Activated naive CD4-positive, alpha-beta T cell treated with anti-CD3 and anti-CD28 coated beads, Interleukin-2, amount 10 ng/mL, durations not matched to agents 7 days and 5 days (primary cell): Measurements from ENCODE around the gene WDR45.
A peak's percentile ranks its signal among the peaks of the same experiment; 100 is the strongest.

ENCODE experiments used
- CTCF ChIA-PET: fragments of 350-600 bp; sonication (Branson Sonifier 250); formaldehyde crosslinking; loops from one replicate; lab custom pipeline; 2021; ENCODE audit warnings: antibody characterized with exemption; lab: Charles Lee
- DNase-seq: peaks from one replicate; pipeline ENCODE4 v3.0.0-alpha.2; 2020
- H3K27ac Mint-ChIP-seq: one replicate; pipeline ENCODE4 v1.8.0; 2021; ENCODE audit warnings: mild to moderate bottlenecking, moderate library complexity, mixed read lengths
- H3K27me3 Mint-ChIP-seq: one replicate; pipeline ENCODE4 v1.8.0; 2021; ENCODE audit warnings: mild to moderate bottlenecking, mixed read lengths
- H3K36me3 Mint-ChIP-seq: one replicate; pipeline ENCODE4 v1.8.0; 2021; ENCODE audit warnings: mixed read lengths
- H3K4me1 Mint-ChIP-seq: one replicate; pipeline ENCODE4 v1.8.0; 2021; ENCODE audit warnings: mixed read lengths
- H3K4me3 Mint-ChIP-seq: one replicate; pipeline ENCODE4 v1.8.0; 2021; ENCODE audit warnings: mild to moderate bottlenecking, moderate library complexity, mixed read lengths
- H3K9me3 Mint-ChIP-seq: one replicate; pipeline ENCODE4 v1.8.0; 2021; ENCODE audit warnings: mixed read lengths

The WDR45 gene

DNA sequence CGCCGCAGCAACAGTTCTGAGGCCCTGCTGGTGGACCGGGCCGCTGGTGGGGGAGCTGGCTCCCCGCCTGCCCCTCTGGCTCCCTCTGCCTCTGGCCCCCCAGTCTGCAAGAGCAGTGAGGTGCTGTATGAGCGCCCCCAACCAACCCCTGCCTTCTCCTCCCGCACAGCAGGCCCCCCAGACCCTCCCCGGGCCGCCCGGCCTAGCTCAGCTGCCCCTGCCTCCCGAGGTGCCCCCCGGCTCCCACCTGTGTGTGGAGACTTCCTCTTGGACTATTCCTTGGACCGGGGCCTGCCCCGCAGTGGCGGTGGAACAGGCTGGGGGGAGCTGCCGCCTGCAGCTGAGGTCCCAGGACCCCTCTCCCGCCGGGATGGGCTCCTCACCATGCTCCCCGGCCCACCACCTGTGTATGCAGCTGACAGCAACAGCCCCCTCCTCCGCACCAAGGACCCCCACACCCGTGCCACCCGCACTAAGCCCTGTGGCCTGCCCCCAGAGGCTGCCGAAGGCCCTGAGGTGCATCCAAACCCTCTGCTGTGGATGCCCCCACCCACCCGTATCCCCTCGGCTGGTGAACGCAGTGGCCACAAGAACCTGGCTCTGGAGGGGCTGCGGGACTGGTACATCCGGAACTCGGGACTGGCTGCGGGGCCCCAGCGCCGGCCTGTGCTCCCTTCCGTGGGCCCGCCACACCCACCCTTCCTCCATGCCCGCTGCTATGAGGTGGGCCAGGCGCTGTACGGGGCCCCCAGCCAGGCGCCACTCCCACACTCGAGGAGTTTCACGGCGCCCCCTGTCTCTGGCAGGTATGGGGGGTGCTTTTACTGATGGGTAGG, 12.2 kb downstream of the WDR45 start:
- CTCF ChIA-PET, result no interaction called here
- H3K4me3 Mint-ChIP-seq, result no peak overlapping the region
- H3K27ac Mint-ChIP-seq, result no peak overlapping the region
- H3K36me3 Mint-ChIP-seq, result peaks cover 6% of the 10 kb centered on the region
- H3K4me1 Mint-ChIP-seq, result peaks cover 2% of the 10 kb centered on the region
- no peaks in the 10 kb centered on the region for H3K27me3 Mint-ChIP-seq
- DNase-seq, result no peak
- H3K9me3 Mint-ChIP-seq, result no peaks in the 10 kb centered on the region

DNA sequence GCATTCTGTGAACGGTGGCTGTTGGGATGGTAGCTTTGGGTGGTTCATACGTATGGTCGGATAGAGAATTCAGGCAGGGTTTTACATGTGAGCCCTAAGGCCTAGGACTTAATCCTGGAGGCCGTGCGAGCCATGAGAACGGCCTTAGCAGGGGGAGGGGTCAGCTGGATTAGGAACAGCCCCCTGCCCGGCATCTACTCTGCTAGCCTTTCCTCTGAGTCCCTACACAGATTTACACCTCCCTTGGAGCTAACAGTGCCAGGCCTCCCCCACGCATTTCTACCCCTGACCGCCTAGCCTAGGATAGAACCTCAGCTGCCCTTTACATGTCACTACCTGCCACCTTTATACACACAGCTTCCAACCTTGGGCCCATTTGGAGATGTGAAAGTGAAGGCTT, 13.0 kb downstream of the WDR45 start:
- H3K27ac Mint-ChIP-seq, result no peak overlapping the region
- no peak overlapping the region for H3K4me3 Mint-ChIP-seq
- CTCF ChIA-PET, result no interaction called here
- H3K4me1 Mint-ChIP-seq, result no peaks in the 10 kb centered on the region
- peaks cover 6% of the 10 kb centered on the region for H3K36me3 Mint-ChIP-seq
- no peaks in the 10 kb centered on the region for H3K9me3 Mint-ChIP-seq
- no peak for DNase-seq
- H3K27me3 Mint-ChIP-seq, result no peaks in the 10 kb centered on the region

GRCh38 chrX:49066278-49066677, 13.4 kb downstream of the WDR45 start:
- no peak for DNase-seq
- Mint-ChIP-seq H3K4me1 (no peaks in the 10 kb centered on the region), H3K27ac (no peak overlapping the region), H3K36me3 (peaks cover 3% of the 10 kb centered on the region), H3K27me3 (no peaks in the 10 kb centered on the region), H3K9me3 (no peaks in the 10 kb centered on the region), H3K4me3 (no peak overlapping the region)
- CTCF ChIA-PET, result no interaction called here

DNA sequence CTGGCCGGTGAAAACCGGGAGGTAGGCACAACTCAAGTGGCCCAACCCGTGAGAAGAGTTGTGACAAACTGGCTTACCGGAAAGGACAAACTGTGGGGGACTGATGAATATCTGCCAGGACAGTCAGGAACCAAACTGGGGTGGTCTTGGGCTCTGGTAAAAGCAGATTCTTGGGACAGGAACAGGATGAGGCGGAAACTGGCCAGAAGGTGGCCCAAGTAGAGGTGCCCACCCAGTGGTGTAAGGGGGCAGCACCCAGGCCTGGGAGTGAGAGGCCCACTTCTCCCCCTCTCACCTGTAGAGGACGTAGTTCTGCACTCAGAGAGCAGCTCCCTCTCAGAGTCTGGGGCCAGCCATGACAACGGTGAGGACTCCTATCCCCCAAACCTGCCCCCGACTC, 15.0 kb downstream of the WDR45 start:
- Mint-ChIP-seq H3K9me3 (no peaks in the 10 kb centered on the region), H3K4me3 (no peak overlapping the region), H3K27me3 (no peaks in the 10 kb centered on the region), H3K27ac (no peak overlapping the region), H3K36me3 (no peaks in the 10 kb centered on the region), H3K4me1 (no peaks in the 10 kb centered on the region)
- DNase-seq, result no peak
- CTCF ChIA-PET, result no interaction called here

DNA sequence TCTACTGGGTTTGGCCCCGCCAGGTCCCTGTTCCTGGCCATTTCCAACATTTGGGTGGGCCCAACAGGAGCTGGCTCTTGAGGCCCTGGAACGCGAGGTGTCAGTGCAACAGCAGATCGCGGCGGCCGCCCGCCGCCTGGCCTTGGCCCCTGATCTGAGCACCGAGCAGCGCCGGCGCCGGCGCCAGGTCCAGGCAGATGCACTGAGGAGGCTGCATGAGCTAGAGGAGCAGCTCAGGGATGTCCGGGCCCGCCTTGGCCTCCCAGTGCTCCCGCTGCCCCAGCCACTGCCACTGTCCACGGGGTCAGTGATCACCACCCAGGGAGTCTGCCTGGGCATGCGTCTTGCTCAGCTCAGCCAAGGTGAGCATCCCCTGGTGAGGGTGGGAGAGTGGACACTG, 15.4 kb downstream of the WDR45 start:
- Mint-ChIP-seq H3K27ac (no peak overlapping the region), H3K36me3 (no peaks in the 10 kb centered on the region), H3K27me3 (no peaks in the 10 kb centered on the region), H3K4me1 (no peaks in the 10 kb centered on the region), H3K4me3 (no peak overlapping the region), H3K9me3 (no peaks in the 10 kb centered on the region)
- no peak for DNase-seq
- CTCF ChIA-PET, result no interaction called here

GRCh38 chrX:49063715-49064114, 16.0 kb downstream of the WDR45 start:
- CTCF ChIA-PET, result no interaction called here
- Mint-ChIP-seq H3K27ac (no peak overlapping the region), H3K36me3 (no peaks in the 10 kb centered on the region), H3K27me3 (no peaks in the 10 kb centered on the region), H3K4me1 (no peaks in the 10 kb centered on the region), H3K4me3 (no peak overlapping the region), H3K9me3 (no peaks in the 10 kb centered on the region)
- DNase-seq, result no peak

- Mint-ChIP-seq H3K27me3 (no peaks in the 10 kb centered on the region), H3K4me3 (no peak overlapping the region), H3K27ac (no peak overlapping the region), H3K36me3 (no peaks in the 10 kb centered on the region), H3K4me1 (no peaks in the 10 kb centered on the region), H3K9me3 (no peaks in the 10 kb centered on the region)
- no peak for DNase-seq
- CTCF ChIA-PET, result no interaction called here
Measured at GRCh38 chrX:49061916-49062315, 17.8 kb downstream of the WDR45 start.

DNA sequence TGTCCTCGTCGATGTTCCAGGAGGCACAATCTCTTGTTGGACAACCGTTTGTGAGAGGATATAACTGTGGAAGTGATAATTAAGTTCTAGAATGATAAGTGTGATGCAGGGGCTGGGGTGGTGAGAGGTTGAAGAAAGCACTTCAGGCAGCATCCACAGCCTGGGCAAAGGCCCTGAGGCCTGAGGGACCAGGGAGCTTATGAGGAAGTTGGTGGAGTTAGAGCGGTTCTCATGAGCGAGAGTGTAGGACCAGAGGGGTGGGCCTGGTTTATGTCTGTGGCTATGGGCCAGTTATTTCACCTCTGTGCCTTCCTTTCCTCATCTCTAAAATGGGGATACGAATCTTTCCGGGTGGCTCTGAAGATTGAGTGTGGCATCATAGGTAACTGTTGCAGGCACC, 18.2 kb downstream of the WDR45 start:
- Mint-ChIP-seq H3K27me3 (no peaks in the 10 kb centered on the region), H3K4me1 (no peaks in the 10 kb centered on the region), H3K4me3 (no peak overlapping the region), H3K9me3 (no peaks in the 10 kb centered on the region), H3K27ac (no peak overlapping the region), H3K36me3 (no peaks in the 10 kb centered on the region)
- no peak for DNase-seq
- CTCF ChIA-PET, result no interaction called here

- Mint-ChIP-seq H3K4me1 (no peaks in the 10 kb centered on the region), H3K4me3 (no peak overlapping the region), H3K27ac (no peak overlapping the region), H3K36me3 (no peaks in the 10 kb centered on the region), H3K27me3 (no peaks in the 10 kb centered on the region), H3K9me3 (no peaks in the 10 kb centered on the region)
- DNase-seq, result no peak
- CTCF ChIA-PET, result no interaction called here
Measured at GRCh38 chrX:49060914-49061313, 18.8 kb downstream of the WDR45 start.

DNA sequence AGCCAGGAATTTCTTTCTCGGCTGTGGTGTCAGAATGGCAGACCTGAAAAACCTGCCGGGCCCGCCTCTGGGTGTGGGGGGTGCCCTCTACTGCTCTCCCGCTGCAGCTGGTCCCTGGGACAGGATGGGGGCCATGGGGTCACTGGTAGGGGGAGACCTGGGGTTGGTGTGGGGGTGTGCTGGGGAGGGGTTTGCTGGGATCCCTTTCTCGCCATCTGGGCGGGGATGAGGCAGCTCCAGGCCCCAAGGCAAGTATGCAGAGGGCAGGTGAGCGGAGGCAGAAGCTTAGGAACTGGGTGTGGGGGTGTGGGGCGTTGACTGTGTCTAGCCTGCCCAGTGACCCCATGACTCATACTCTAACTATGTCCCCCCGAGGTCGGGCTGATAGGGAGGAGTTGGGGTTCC, 20.0 kb downstream of the WDR45 start:
- Mint-ChIP-seq H3K27me3 (no peaks in the 10 kb centered on the region), H3K36me3 (no peaks in the 10 kb centered on the region), H3K9me3 (no peaks in the 10 kb centered on the region), H3K4me1 (peaks cover 7% of the 10 kb centered on the region), H3K27ac (no peak overlapping the region), H3K4me3 (no peak overlapping the region)
- CTCF ChIA-PET, result no interaction called here
- no peak for DNase-seq

DNA sequence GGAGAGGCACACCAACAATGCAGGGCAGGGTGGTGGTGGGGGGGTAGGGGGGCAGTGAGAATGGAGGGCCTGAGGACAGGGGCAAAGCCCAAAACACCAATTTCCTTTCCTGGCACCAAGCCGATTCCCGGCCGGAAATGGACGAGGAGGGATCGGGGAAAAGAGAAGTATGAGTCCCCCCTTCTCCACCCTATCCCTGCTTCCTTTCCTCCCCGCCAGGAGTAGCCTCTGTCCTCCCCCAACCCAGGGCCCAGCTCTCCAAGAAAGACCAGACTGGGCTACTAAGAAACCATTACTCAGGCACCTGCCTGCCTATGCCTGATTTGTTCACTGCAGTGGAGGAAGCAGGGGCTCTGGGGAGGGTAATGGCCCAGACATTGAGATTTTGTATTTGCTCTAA, 20.5 kb downstream of the WDR45 start:
- CTCF ChIA-PET, result no interaction called here
- H3K27ac Mint-ChIP-seq, result no peak overlapping the region
- H3K9me3 Mint-ChIP-seq, result no peaks in the 10 kb centered on the region
- H3K4me3 Mint-ChIP-seq, result no peak overlapping the region
- DNase-seq, result no peak
- H3K36me3 Mint-ChIP-seq, result no peaks in the 10 kb centered on the region
- peaks cover 12% of the 10 kb centered on the region for H3K4me1 Mint-ChIP-seq
- no peaks in the 10 kb centered on the region for H3K27me3 Mint-ChIP-seq

DNA sequence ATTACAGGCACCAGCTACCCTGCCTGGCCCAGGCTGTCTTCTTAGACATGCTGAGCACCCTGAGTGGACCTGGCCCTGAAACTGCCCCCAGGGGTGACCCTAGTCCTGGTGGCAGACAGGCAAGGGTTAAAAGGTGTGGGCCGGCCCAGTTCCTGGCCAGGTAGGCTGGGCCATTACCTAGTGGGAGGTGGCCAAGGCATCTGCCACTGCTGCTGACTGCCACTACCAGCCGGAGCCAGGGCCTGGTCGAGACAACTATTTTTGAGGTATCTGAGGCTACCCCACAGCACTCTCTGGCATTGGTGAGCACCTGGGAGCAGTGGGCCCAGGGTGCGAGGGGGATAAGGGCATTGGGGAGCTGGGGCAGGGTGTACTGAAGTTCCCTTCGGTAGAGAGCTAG, 20.9 kb downstream of the WDR45 start, which contains the start of gene CCDC120:
Gene CCDC120, plus strand, starts transcription at position 206 of the 400 bp plus-strand sequence. CDS start 3,043 bp downstream, outside the sequence.
- DNase-seq, result no peak
- CTCF ChIA-PET, result no interaction called here
- Mint-ChIP-seq H3K4me3 (no peak within 1 kb of the TSS), H3K4me1 (peaks cover 16% of the 10 kb centered on the region), H3K36me3 (no peaks in the 10 kb centered on the region), H3K27ac (no peak within 1 kb of the TSS), H3K9me3 (no peaks in the 10 kb centered on the region), H3K27me3 (no peaks in the 10 kb centered on the region)

GRCh38 chrX:49054073-49054762, 25.5 kb downstream of the WDR45 start:
- Mint-ChIP-seq H3K4me1 (peaks cover 27% of the 10 kb centered on the region), H3K27me3 (peaks cover 6% of the 10 kb centered on the region), H3K27ac (peak overlapping the region; percentile 80), H3K36me3 (peaks cover 8% of the 10 kb centered on the region), H3K4me3 (peak overlapping the region; percentile 77), H3K9me3 (no peaks in the 10 kb centered on the region)
- CTCF ChIA-PET, result no interaction called here
- no peak for DNase-seq

DNA sequence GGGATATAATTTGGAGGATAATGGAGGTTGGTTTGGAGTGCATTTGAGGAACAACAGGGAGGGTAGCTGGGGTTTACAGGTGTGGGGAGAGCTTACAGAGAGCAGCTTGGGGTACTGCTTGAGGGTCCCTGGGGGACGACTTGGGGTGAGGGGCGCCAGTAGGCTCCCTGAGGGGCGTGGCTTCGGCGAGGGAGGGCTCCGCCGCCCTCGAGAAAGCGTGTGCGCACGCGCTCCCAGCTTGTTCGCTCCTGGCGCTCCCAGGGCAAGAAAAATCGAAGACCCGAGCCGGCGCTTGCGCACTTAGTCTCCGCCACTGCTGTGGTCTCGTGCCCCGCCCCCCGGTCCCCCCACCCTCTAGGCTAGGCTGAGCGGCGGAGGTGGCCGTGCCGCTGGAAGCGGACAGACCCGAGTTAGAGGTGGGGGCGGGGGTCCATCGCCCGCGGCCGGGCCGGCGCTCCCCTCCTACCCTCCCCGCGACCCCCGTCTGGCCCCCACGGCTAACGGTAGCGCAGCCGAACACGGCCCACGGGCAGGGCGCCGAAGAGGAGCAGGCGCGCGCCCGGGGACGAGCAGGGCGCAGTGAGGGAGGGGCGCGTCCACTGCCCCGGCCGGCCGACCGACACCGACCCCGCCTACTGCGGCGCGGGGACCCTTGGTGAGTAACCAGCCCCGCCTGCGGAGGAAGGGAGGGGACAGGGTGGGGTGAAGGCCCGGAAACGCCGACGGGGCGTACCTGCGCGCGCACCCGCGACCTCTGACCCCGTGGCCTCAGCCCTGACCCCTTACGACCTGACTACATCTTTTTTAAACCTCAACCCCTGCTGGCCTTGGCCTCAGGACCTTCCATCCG, 26.2 kb downstream of the WDR45 start:
- Mint-ChIP-seq H3K9me3 (no peaks in the 10 kb centered on the region), H3K4me1 (peaks cover 27% of the 10 kb centered on the region), H3K27me3 (peaks cover 6% of the 10 kb centered on the region), H3K27ac (peak overlapping the region; percentile 87), H3K36me3 (peaks cover 8% of the 10 kb centered on the region), H3K4me3 (peak overlapping the region; percentile 77)
- DNase-seq, result peak; percentile 75
- CTCF ChIA-PET, result no interaction called here
